ENCODE measurements around the gene ATG9A. TPM values are rescaled to one million over a fixed set of nuclear protein-coding genes. Genes with fewer than 3 reads are reported as not detected.
"Not testable (repeated sequence)": the region's sequence is repeated elsewhere in the genome, so short reads cannot be mapped to it uniquely, and the experiment has no call there.

The ATG9A gene
- total RNA-seq, 4 donors from 2014 or later = 37.8 to 55.1 (median 45.2) TPM

DNA sequence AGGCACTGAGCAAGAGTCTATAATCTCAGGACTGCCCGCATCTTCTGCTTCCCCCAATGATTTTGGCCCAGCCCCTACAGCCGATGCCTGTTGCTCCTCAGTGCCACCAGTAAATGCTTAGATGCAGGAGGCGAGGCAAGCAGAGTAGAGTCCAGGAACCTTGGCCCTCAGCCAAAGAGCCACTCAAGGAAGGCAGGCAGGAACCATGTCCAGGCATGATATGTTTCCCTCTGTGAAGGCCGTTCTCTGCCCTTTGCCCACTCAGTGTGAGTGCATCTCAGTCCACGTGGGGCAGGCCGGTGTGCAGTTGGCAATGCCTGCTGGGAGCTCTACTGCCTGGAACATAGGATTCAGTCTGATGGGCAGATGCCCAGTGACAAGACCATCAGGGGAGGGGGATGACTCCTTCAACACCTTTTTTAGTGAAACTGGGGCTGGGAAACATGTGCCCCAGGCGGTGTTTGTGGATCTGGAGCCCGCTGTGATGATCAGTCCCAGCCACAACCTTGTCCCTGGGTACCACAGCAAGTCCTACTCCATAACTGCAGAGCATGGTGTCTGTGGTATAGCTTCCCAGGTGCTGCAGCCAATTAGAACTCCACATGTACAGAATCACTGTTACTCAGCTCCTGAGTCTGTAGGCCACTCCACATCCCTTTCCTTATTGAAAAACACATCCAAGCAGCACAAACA lies 40.1 kb upstream of the ATG9A start:
- Histone ChIP-seq H3K4me3 (no peak overlapping the region), H3K27ac (no peak overlapping the region), H3K9me3 (no peaks in the 10 kb centered on the region), H3K27me3 (no peaks in the 10 kb centered on the region), H3K36me3 (no peaks in the 10 kb centered on the region), H3K4me1 (peaks cover 0 to 24% (median 6%) of the 10 kb centered on the region in 3 donors)
- TF ChIP-seq, protein P1, sequence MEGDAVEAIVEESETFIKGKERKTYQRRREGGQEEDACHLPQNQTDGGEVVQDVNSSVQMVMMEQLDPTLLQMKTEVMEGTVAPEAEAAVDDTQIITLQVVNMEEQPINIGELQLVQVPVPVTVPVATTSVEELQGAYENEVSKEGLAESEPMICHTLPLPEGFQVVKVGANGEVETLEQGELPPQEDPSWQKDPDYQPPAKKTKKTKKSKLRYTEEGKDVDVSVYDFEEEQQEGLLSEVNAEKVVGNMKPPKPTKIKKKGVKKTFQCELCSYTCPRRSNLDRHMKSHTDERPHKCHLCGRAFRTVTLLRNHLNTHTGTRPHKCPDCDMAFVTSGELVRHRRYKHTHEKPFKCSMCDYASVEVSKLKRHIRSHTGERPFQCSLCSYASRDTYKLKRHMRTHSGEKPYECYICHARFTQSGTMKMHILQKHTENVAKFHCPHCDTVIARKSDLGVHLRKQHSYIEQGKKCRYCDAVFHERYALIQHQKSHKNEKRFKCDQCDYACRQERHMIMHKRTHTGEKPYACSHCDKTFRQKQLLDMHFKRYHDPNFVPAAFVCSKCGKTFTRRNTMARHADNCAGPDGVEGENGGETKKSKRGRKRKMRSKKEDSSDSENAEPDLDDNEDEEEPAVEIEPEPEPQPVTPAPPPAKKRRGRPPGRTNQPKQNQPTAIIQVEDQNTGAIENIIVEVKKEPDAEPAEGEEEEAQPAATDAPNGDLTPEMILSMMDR (IDR thresholded peaks at IDR 0.05) = no peak
- no peak for TF ChIP-seq POLR2A (IDR thresholded peaks at IDR 0.05)
- WGBS, 2 donors = 38 to 91% methylated on average over 3 to 6 of the region's 8 CpGs
- intact Hi-C loops (cut with DNase I) = no loop called here
- no peak for DNase-seq

GRCh38 chr2:219268294-219268693 lies 38.9 kb upstream of the ATG9A start:
- Histone ChIP-seq H3K4me3 (no peak overlapping the region), H3K27me3 (no peaks in the 10 kb centered on the region), H3K9me3 (no peaks in the 10 kb centered on the region), H3K4me1 (peaks cover 0 to 12% (median 0%) of the 10 kb centered on the region in 3 donors), H3K27ac (no peak overlapping the region), H3K36me3 (no peaks in the 10 kb centered on the region)
- no peak for DNase-seq
- TF ChIP-seq POLR2A (IDR thresholded peaks at IDR 0.05) = no peak
- TF ChIP-seq, protein P1 (IDR thresholded peaks at IDR 0.05) = no peak
- 60 to 100% methylated on average over 1 of the region's 2 CpGs for WGBS, 2 donors
- intact Hi-C loops (cut with DNase I) = no loop called here

DNA sequence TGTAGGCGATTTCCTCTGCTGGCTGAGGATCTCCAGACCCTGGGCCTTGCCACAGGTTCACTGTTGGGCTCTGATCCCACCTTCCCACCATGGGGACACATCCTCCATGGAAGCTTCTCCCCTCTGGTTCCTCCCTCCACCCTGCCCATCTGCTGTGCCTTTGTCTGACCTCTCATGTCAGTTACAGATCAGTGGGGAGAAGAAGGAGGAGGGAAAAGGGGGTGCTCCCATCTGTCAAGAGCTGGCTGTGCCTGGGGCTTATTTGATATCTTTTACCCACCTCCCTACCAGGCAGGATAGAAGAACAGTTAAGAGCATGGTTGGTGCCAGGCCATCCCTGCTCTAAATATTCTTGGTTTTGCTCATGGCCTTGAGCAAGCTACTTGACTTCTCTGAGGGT lies 37.5 kb upstream of the ATG9A start:
- WGBS, 2 donors = 85 to 100% methylated on average over 1 of the region's 1 CpG
- no peaks in the 10 kb centered on the region for H3K9me3 ChIP-seq
- H3K27me3 ChIP-seq = peaks cover 0 to under 1% (median 0%) of the 10 kb centered on the region in 4 donors
- intact Hi-C loops (cut with DNase I) = no loop called here
- H3K36me3 ChIP-seq = no peaks in the 10 kb centered on the region
- TF ChIP-seq, protein P1 (IDR thresholded peaks at IDR 0.05) = no peak
- no peak for TF ChIP-seq POLR2A (IDR thresholded peaks at IDR 0.05)
- DNase-seq = no peak
- H3K27ac ChIP-seq = no peak overlapping the region
- H3K4me1 ChIP-seq = peaks cover 0 to 7% (median 0%) of the 10 kb centered on the region in 3 donors
- H3K4me3 ChIP-seq = no peak overlapping the region

GRCh38 chr2:219266232-219266631 lies 36.8 kb upstream of the ATG9A start:
- 89% methylated on average over 3 of the region's 5 CpGs; no CpG with 5 or more reads in 1 of the 2 donors for WGBS, 2 donors
- intact Hi-C loops (cut with DNase I) = no loop called here
- Histone ChIP-seq H3K4me1 (peaks cover 0 to 7% (median 0%) of the 10 kb centered on the region in 3 donors), H3K27me3 (peaks cover 0 to 7% (median 0%) of the 10 kb centered on the region in 4 donors), H3K4me3 (no peak overlapping the region), H3K36me3 (no peaks in the 10 kb centered on the region), H3K27ac (no peak overlapping the region), H3K9me3 (no peaks in the 10 kb centered on the region)
- TF ChIP-seq, protein P1 (IDR thresholded peaks at IDR 0.05) = no peak
- no peak for TF ChIP-seq POLR2A (IDR thresholded peaks at IDR 0.05)
- no peak for DNase-seq

GRCh38 chr2:219261024-219261855 lies 31.8 kb upstream of the ATG9A start:
- peaks cover 0 to 22% (median 0%) of the 10 kb centered on the region in 4 donors for H3K27me3 ChIP-seq
- no peaks in the 10 kb centered on the region for H3K9me3 ChIP-seq
- no peak for DNase-seq
- H3K4me3 ChIP-seq = no peak overlapping the region
- no peaks in the 10 kb centered on the region for H3K36me3 ChIP-seq
- intact Hi-C loops (cut with DNase I) = no loop called here
- WGBS, 2 donors = 63 to 71% methylated on average over 5 of the region's 5 CpGs
- H3K27ac ChIP-seq = no peak overlapping the region
- TF ChIP-seq, protein P1 (IDR thresholded peaks at IDR 0.05) = no peak
- no peak for TF ChIP-seq POLR2A (IDR thresholded peaks at IDR 0.05)
- H3K4me1 ChIP-seq = no peaks in the 10 kb centered on the region

DNA sequence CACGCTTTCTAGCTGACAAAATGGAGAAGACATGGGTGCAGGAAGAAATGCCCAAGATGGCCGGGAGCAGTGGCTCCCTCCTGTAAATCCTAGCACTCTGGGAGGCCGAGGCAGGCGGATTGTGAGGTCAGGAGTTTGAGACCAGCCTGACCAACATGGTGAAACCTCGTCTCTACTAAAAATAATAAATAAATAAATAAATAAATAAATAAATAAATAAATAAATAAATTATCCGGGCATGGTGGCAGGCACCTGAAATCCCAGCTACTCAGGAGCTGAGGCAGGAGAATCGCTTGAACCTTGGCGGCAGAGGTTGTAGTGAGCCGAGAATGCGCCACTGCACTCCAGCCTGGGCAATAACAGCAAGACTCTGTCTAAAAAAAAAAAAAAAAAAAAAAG lies 29.5 kb upstream of the ATG9A start:
- H3K27me3 ChIP-seq = peaks cover 0 to 22% (median 0%) of the 10 kb centered on the region in 4 donors

More for the DNA sequence above, 29.5 kb upstream of the ATG9A start:
- peaks cover 8 to 20% (median 13%) of the 10 kb centered on the region in 3 donors for H3K4me1 ChIP-seq
- H3K9me3 ChIP-seq; DNase-seq; H3K4me3 ChIP-seq; intact Hi-C loops (cut with DNase I); H3K27ac ChIP-seq; H3K36me3 ChIP-seq: not testable (repeated sequence)
- WGBS, 2 donors = 82 to 87% methylated on average over 10 of the region's 10 CpGs
